Bronchial epithelial cell (primary cell): ENCODE data around the gene PSG3. TPM values are rescaled to one million over a fixed set of nuclear protein-coding genes. Genes with fewer than 3 reads are reported as not detected.
"Not testable (repeated sequence)": the region's sequence is repeated elsewhere in the genome, so short reads cannot be mapped to it uniquely, and the experiment has no call there.

ENCODE experiments used
- DNase-seq: peaks from one replicate; pipeline ENCODE4 v3.0.0-alpha.2; 2010; ENCODE audit warnings: low read depth
- FAIRE-seq: peaks from 2 replicates; lab custom pipeline; 2011; peaks lifted over from hg19 to GRCh38; lab: Jason Lieb, UNC
- H3K27me3 ChIP-seq: 2 replicates; pipeline ENCODE4 v1.5.1; 2011; ENCODE audit warnings: low read length; ENCODE audit not compliant: control insufficient read depth, insufficient read depth
- H3K36me3 ChIP-seq: 2 replicates; pipeline ENCODE4 v1.5.1; 2011; ENCODE audit warnings: low read length; ENCODE audit not compliant: control insufficient read depth, insufficient read depth
- H3K4me3 ChIP-seq: 2 replicates; pipeline ENCODE4 v1.5.1; 2011; ENCODE audit warnings: mild to moderate bottlenecking, low read depth, low read length, control low read depth
- total RNA-seq: library from RNA; depleted of rRNA; stranded (reverse); fragments of >200 nt; gene quantifications from 2 replicates; pipeline ENCODE4 v1.2.1, GENCODE V29; 2014
- TF ChIP-seq, protein P1 (sequence below): IDR thresholded peaks from 2 replicates; pipeline ENCODE4 v1.5.1; 2011; ENCODE audit warnings: mild to moderate bottlenecking, moderate library complexity, low read length, control low read depth, inconsistent platforms; ENCODE audit not compliant: insufficient read depth, severe bottlenecking

PSG3 gene
- total RNA-seq, result not detected in 2 replicates

DNA sequence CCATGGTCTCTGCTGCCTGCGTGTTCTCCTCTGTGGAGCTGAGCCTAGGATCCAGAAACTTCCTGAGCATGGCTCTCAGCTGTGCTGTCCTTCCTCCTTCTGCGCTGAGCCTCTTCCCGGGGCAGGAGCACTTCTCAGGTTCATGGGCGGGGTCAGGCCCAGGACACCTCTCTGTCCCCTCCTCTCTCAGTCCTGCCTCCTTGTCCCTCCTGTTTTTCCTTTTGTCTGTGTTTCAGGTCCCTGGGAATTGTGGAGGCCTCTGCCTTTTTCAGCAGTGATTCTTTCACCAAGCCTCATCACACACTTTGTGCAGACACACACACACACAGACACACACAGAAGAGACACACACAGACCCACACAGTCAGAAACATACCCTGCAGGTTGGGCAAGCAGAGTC is at the start of gene PSG3:
TSS of gene PSG3 (minus strand) at position 101 of the 400 bp plus-strand sequence. CDS start at position 4, 97 bp downstream.
- H3K27me3 ChIP-seq, FAIRE-seq, DNase-seq, H3K4me3 ChIP-seq, H3K36me3 ChIP-seq: not testable (repeated sequence)

DNA sequence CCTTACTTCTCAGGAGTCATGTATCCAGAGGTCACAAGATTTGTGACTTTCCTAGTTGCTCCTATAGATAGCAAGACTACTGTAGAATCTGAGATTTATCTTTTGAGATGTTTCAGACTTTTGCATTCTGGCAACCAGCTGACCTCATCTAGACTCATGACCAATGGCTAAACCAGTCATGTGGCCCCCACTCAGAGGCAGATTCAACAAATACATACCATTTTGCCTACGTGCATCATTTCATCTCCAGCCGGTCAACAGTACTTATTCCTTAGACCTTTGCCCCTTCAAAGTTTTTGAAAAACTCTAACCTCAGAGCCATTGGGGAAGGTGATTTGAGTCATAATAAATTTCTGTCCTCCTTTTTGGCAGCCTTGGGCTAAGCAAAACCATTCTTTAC is 48.5 kb upstream of the PSG3 start:
- H3K36me3 ChIP-seq, H3K4me3 ChIP-seq, FAIRE-seq, H3K27me3 ChIP-seq, DNase-seq: not testable (repeated sequence)

DNA sequence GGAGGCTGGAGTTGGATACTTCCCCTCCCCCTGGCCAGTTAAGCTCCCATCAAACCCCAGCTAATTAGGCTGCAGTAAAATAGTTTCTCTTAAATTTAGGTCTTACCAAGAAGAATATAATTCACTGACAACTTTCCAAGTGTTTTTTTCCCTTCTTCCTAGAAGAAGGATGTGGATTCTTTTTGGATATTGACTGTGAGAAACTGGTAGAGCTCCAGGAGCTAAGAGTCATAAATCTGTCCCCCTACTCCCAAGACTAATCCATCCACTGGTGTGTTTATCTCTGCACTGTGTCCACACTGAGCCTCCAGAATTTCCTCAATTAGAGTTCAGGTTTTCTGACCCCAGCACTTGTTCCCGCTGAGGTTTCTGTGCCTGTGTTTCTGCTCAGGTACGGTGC is 47.5 kb upstream of the PSG3 start:
- H3K27me3 ChIP-seq, H3K36me3 ChIP-seq, FAIRE-seq, H3K4me3 ChIP-seq, DNase-seq: not testable (repeated sequence)

DNA sequence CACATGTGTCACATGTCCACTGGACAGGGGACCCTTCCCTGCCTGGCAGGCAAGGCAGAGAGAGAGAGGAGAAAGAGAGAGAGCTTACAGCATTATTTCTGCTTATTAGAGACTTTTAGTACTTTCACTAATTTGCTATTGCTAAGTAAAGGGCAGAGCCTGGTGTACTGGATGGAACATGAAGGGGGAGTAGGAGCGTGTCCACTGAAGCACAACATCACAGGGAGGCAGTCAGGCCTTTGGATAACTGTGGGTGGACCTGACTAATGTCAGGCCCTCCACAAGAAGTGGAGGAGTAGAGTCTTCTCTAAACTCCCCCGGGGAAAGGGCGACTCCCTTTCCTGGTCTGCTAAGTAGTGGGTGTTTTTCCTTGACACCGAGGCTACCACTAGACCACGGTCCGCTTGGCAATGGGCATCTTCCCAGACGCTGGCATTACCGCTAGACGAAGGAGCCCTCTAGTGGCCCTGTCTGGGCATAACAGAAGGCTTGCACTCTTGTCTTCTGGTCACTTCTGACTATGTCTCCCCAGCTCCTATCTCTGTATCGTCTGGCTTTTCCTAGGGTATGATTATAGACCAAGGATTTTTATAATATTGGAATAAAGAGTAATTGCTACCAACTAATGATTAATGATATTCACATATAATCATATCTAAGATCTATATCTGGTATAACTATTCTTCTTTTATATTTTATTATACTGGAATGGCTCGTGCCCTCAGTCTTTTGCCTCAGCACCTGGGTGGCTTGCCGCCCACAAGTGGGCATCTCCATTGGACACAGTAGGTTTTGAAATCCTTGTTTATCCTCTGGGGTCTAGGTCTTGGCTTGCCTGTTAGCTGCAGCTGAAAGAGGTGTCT is 36.7 kb upstream of the PSG3 start:
- DNase-seq, result peak; percentile 40
- not testable (repeated sequence) for H3K27me3 ChIP-seq, H3K36me3 ChIP-seq, FAIRE-seq, H3K4me3 ChIP-seq
- TF ChIP-seq, protein P1, sequence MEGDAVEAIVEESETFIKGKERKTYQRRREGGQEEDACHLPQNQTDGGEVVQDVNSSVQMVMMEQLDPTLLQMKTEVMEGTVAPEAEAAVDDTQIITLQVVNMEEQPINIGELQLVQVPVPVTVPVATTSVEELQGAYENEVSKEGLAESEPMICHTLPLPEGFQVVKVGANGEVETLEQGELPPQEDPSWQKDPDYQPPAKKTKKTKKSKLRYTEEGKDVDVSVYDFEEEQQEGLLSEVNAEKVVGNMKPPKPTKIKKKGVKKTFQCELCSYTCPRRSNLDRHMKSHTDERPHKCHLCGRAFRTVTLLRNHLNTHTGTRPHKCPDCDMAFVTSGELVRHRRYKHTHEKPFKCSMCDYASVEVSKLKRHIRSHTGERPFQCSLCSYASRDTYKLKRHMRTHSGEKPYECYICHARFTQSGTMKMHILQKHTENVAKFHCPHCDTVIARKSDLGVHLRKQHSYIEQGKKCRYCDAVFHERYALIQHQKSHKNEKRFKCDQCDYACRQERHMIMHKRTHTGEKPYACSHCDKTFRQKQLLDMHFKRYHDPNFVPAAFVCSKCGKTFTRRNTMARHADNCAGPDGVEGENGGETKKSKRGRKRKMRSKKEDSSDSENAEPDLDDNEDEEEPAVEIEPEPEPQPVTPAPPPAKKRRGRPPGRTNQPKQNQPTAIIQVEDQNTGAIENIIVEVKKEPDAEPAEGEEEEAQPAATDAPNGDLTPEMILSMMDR, result peak; percentile 87

DNA sequence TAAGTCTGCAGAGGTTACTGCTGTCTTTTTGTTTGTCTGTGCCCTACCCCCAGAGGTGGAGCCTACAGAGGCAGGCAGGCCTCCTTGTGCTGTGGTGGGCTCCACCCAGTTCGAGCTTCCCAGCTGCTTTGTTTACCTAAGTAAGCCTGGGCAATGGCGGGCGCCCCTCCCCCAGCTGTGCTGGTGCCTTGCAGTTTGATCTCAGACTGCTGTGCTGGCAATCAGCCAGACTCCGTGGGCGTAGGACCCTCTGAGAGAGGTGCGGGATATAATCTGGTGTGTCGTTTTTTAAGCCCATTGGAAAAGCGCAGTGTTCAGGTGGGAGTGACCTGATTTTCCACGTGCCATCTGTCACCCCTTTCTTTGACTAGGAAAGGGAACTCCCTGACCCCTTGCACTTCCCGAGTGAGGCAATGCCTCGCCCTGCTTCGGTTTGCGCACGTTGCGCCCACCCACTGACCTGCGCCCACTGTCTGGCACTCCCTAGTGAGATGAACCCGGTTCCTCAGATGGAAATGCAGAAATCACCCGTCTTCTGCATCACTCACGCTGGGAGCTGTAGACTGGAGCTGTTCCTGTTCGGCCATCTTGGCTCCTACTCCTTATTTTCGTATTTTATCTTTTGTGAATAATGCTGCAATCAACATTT is 34.4 kb upstream of the PSG3 start:
- not testable (repeated sequence) for H3K4me3 ChIP-seq, DNase-seq, H3K36me3 ChIP-seq, FAIRE-seq, H3K27me3 ChIP-seq

- TF ChIP-seq, protein P1, result peak; percentile 7
- not testable (repeated sequence) for DNase-seq, H3K4me3 ChIP-seq, H3K27me3 ChIP-seq, H3K36me3 ChIP-seq, FAIRE-seq
These were observed 27.0 kb upstream of the PSG3 start for GRCh38 chr19:42767319-42767718.

DNA sequence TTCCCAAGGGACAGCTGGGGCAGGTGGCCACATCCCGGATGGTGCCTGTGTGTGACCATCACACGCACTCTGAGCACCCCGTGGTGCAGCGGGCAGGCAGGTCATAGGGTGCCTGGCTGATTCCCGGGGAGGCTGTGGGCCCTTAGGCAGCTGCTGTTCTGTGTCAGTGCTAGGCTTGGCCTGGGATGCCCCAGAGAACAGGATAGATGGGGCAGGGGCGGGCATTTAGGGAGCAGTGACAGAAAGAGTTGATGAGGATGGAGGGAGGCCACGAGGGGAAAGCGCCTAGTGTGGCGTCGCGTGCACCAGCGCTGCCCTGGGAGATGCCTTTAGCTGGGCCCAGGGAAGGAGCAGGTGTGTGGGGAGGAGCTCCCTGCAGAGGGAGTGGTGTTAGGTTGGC is 26.6 kb upstream of the PSG3 start:
- H3K27me3 ChIP-seq, DNase-seq, FAIRE-seq, H3K4me3 ChIP-seq, H3K36me3 ChIP-seq: not testable (repeated sequence)

DNA sequence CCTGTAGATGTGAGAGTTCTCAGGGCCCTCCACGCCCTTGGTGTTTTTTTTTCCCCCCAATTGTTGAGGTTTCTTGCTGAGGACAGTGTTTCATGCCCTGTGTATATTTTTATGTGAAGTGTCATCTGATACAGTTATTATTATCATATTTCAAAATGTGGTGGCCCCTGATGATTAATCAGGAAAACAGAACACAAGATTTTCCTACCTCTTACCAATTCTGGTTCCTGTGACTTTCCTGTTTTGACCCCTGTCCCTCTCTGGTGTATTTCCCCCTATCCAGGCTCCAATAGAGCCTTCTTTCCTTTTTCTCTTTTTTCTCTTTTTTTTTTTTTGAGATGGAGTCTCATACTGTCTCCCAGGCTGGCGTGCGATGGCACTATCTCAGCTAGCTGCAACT is 24.6 kb upstream of the PSG3 start:
- FAIRE-seq, result no peak
- H3K27me3 ChIP-seq, result no peaks in the 10 kb centered on the region
- DNase-seq, result no peak
- TF ChIP-seq, protein P1, result no peak
- no peak overlapping the region for H3K4me3 ChIP-seq
- H3K36me3 ChIP-seq, result no peaks in the 10 kb centered on the region
